Measurements from ENCODE around the gene NPIPA8.
"Not testable (repeated sequence)": the region's sequence is repeated elsewhere in the genome, so short reads cannot be mapped to it uniquely, and the experiment has no call there.

The NPIPA8 gene

DNA sequence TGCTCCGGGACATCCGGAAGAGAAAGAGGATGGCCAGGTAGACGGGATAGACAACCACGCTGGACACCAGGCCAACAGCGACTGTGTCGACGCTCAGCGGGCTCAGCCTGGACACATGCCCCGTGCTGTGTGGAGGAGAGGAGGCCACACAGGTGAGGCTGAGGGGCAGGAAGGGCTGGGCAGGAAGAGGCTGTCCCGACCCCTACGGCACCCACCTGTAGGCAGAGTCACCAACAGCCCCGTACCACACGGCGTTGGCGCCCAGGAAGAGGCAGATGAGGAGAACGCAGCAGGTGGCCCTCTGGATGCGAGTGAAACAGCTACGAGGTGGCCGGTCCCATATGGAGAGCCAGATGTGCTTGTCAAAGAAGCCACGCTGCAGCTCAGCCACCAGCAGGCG lies at the start of gene NPIPA8:
TSS of gene NPIPA8 (minus strand) at position 101 of the 400 bp plus-strand sequence. CDS start 4,074 bp downstream, outside the sequence.
- not testable (repeated sequence) for DNase-seq (ENCODE audit: low read depth in 2 of 2)

GRCh38 chr16:18385285-18385684 lies 48.7 kb upstream of the NPIPA8 start:
- not testable (repeated sequence) for DNase-seq (ENCODE audit: low read depth in 2 of 2)

DNA sequence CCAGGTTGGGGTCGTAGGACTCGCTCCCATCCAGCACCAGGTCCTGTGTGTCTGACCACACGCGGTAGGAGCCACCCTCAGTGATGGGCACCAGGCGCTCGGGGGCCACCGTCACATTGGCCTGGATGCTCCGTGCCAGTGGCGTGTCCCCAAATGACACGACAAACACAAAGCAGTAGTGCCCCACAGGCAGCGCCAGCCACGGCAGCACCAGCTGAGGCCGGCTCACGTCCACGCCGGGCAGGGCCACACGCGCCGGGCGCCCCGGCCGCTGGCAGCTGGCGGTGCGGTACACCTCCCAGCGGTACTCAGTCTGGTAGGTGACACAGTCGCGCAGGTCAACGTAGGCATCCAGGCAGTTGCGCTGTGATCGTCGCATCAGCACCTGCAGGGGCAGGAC lies 48.3 kb upstream of the NPIPA8 start:
- not testable (repeated sequence) for DNase-seq (ENCODE audit: low read depth in 2 of 2)

- DNase-seq (ENCODE audit: low read depth in 2 of 2): not testable (repeated sequence)
Observed at GRCh38 chr16:18384098-18384636, 47.6 kb upstream of the NPIPA8 start.

- DNase-seq (ENCODE audit: low read depth in 2 of 2): not testable (repeated sequence)
Observed at GRCh38 chr16:18382696-18383095, 46.2 kb upstream of the NPIPA8 start.

DNA sequence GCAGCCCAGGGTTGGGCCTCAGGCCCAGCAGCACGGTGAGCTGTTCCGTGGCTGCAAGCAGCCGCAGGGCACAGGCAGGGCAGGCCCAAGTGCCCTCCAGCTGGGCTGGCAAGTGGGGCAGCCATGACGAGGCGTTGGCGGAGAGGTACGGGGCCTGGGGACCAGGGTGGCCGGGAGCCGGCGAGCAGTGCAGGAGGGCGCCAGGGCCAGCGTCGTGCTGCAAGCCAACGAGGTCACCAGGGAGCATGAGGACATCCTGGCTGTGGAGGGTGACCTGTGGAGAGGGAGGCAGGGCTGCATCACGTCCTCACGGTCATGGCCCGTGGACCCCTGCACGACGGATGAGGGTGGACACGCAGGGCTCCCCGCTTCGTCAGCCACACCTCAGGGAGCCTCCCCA lies 11.2 kb upstream of the NPIPA8 start:
- DNase-seq (ENCODE audit: low read depth in 2 of 2): not testable (repeated sequence)

GRCh38 chr16:18346993-18347392 lies 10.5 kb upstream of the NPIPA8 start:
- DNase-seq (ENCODE audit: low read depth in 2 of 2): not testable (repeated sequence)

DNA sequence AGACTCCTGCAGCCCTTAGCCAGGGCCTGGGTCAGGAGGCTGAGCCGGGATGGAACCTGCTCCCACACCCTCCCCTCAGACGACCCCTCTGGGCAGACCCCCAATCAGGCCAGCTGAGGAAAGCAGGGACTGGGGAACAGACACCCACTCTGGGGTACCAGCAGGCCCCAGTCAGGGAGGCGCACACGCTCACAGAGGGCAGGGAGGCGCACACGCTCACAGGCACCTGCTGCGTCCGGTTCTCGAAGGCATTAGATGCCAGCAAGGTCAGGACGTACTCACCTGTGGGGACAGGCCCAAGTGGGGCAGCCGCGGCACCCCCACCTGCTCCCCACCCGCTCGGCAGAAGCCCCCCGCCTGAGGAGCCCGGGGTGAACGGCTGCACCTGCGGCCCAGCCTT lies 8.1 kb upstream of the NPIPA8 start:
- DNase-seq (ENCODE audit: low read depth in 2 of 2): not testable (repeated sequence)

DNA sequence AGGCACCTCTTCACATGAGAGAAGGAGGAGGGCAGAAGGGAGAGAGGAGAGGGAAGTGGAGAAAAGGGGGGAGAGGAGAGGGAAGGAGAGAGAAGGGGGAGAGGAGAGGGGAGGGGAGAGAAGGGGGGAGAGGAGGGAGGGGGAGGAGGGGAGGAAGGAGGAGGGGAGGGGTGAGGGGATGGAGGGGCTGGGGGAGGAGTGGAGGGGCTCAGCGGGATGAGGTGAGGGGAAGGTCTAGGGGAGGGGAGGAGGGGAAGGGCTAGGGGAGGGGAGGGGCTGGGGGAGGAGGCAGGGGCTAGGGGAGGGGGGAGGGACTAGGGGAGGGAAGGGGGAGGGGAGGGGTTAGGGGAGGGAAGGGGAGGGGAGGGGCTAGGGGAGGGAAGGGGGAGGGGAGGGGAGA lies 5.5 kb upstream of the NPIPA8 start:
- DNase-seq (ENCODE audit: low read depth in 2 of 2): not testable (repeated sequence)

DNA sequence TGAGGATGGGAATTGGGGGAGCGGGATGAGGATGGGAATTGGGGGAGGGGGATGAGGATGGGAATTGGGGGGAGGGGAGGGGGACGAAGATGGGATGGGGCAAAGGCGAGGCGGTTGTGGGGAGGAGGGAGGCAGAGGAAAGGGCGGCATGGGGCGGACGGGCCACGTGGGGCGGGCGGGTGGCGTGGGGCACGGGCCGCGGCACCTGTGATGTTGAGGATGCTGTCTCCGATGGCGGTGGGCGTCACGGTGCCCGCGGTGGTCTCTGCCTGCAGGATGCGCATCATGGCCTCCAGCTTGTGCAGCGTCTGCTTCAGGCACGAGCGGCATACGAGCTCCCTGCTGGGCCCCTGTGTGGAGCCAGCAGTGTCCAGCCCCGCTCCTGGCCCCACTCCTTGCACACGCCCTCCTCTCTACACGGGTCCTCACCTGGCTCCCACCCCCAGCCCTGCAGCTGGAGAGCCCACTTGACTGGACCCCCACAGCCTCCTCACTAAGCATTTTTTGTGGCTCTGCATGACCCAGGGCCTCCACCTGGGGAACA lies 5.0 kb upstream of the NPIPA8 start:
- DNase-seq (ENCODE audit: low read depth in 2 of 2): not testable (repeated sequence)

- DNase-seq (ENCODE audit: low read depth in 2 of 2): not testable (repeated sequence)
Observed at GRCh38 chr16:18339210-18339609, 2.7 kb upstream of the NPIPA8 start.

GRCh38 chr16:18311811-18312210 lies 24.7 kb downstream of the NPIPA8 start:
- not testable (repeated sequence) for DNase-seq (ENCODE audit: low read depth in 2 of 2)

- DNase-seq (ENCODE audit: low read depth in 2 of 2): not testable (repeated sequence)
Observed at GRCh38 chr16:18309159-18309558, 27.4 kb downstream of the NPIPA8 start.

- DNase-seq (ENCODE audit: low read depth in 2 of 2): not testable (repeated sequence)
Observed at GRCh38 chr16:18307241-18307640, 29.3 kb downstream of the NPIPA8 start.

DNA sequence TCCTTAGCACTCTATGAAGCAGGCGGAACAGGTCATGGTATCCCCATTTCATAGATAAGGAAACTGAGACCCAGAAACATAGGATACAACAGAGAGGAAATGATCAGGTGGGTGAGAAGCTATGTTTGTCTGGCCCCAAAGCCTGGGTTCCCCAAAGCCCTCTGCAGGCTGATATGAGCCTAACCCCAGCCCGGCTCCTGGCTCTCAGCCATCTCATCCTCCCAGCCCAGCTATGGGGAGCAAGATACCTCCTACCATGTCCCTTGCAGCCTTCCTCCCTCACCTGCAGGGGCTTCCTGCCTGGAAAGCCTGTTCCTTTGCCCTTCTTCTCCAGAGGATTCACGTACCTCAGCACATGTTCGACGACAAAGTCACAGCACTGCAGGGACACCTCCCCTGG lies 30.5 kb downstream of the NPIPA8 start:
- DNase-seq (ENCODE audit: low read depth in 2 of 2): not testable (repeated sequence)

DNA sequence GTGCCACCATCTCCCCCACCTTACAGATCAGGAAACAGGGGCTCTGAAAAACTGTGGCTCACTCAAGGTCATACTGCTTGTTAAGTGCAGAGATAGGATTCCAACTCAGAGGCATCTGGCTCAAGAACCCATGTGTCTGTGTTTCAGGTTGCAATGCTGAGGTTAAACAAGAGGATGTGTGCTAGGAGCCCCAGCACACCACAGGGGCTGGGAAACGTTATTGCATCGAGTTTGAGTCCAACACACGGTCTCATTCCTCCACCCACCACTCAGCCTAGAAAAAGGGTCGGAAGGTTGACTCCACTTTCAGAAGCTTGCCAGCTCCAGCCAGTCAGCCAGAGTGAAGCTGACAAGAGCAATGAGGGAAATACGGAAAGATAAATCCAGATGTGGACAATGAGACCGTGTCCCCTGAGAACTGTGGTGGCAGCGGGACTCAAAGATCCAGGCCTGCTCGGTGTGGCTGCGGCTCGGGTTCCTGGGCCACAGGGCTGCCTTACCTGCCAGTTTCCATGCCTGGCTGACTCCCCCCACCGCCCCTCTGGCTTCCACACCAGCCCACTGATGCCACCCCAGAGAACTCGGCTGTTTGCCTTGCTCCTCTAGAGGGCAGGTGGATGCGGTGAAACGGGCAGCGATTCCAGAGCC lies 33.4 kb downstream of the NPIPA8 start:
- not testable (repeated sequence) for DNase-seq (ENCODE audit: low read depth in 2 of 2)

DNA sequence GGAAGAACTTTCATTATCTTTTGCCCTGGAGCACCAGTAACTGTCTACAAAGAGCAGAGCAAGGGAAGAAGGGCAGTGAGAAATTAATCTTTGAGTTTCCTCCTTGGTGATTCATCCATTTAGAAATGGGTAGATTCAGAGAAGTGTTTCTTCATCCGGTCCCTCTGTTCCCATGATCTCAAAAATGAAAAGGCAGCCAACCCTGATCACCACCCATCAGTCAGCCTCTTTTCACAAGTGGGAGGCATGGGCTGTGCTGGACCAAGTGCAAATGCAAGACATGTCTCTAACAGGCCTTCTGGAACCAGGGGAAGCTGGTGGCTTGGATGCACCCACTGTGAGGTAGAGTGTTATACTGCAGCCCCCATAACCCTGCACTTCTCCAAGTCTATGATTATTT lies 38.8 kb downstream of the NPIPA8 start:
- not testable (repeated sequence) for DNase-seq (ENCODE audit: low read depth in 2 of 2)

DNA sequence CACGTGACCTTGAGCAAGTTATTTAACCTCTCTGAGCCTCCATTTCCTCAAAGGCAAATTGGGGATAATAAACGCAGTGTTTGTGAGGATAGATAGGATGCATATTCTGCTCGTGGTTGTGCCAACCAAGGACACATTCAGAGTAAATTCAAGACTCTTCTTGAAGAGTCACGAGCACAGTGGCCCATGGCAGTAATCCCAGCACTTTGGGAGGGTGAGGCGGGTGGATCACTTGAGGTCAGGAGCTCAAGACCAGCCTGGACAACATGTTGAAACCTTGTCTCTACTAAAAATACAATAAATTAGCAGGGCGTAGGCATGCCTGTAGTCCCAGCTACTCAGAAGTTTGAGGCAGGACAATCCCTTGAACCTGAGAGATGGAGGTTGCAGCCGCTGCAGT lies 39.6 kb downstream of the NPIPA8 start:
- not testable (repeated sequence) for DNase-seq (ENCODE audit: low read depth in 2 of 2)

- DNase-seq (ENCODE audit: low read depth in 2 of 2): not testable (repeated sequence)
Observed at GRCh38 chr16:18294371-18294770, 42.2 kb downstream of the NPIPA8 start.

- DNase-seq (ENCODE audit: low read depth in 2 of 2): not testable (repeated sequence)
Observed at GRCh38 chr16:18293337-18293956, 43.1 kb downstream of the NPIPA8 start.

DNA sequence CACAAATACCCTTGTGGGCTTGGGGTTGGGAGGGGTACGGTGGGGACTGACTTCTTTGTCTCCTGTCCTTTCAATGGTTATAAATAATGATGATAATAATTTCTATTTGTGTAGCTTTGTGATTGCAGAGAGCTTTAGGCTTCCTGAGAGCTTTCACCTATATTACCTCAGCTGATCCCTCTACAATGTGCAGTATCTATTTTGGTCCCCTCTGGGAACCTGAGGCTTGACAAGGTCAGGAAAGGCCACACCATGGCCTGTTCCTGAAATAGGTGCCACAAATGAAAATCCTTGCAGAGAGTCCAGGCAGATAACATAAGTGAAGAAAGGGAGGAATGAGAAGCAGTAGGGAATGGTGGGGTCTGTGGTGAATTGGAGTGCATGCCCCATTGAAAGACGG lies 45.6 kb downstream of the NPIPA8 start:
- DNase-seq (ENCODE audit: low read depth in 2 of 2): not testable (repeated sequence)

- not testable (repeated sequence) for DNase-seq (ENCODE audit: low read depth in 2 of 2)
Observed at GRCh38 chr16:18286342-18286741, 50.2 kb downstream of the NPIPA8 start.

GRCh38 chr16:18280319-18280718 lies 56.2 kb downstream of the NPIPA8 start:
- not testable (repeated sequence) for DNase-seq (ENCODE audit: low read depth in 2 of 2)

Measured in stimulated activated CD8-positive, alpha-beta memory T cell treated with anti-CD3 and anti-CD28 coated beads, Interleukin-15, amount 100 ng/mL, for 4 hours (primary cell).